ENCODE data around the gene HNRNPL. TPM values are rescaled to one million over a fixed set of nuclear protein-coding genes. Genes with fewer than 3 reads are reported as not detected.

Gene HNRNPL
- total RNA-seq, 1 experiment from 2014 or later, result 710 TPM

DNA sequence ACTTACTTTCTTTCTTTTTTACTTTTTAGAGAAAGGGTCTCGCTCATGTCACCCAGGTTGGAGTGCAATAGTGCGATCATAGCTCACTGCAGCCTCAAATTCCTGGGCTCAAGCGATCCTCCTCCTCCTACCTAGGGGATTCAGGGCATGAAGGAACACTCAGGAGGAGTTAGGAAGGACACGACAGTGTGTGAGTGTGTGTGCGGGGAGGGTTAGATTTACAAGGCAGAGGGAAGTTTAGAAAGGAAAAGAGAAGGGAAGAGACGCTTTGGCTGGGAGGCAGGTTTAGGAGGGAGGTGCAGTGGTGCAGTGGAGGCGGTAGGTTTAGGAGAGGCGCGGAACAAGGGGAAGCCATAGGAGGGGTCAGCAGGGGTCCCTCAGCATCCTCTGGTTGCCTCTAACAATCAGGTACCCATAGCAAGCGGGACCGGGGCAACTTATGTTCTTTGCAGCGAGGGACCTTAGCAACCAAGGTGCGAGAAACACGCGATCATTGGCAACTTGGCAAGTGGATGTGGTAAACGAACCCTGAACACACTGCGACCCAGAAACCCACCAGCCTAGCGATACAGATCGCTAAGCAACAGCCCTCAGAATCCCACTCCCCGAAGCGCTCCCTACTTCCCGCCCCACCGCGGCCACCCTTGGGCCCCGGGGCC, 49.1 kb upstream of the HNRNPL start:
- no peak overlapping the region for H3K56ac ChIP-seq (ENCODE audit: insufficient read length, low read depth, low read length)
- H2BK5ac ChIP-seq (ENCODE audit: insufficient read length, low read length), result no peak overlapping the region
- Mint-ChIP-seq H3K36me3 (ENCODE audit: insufficient read depth in 1 of 3, low read depth in 3 of 3) (peaks cover 0 to 5% (median 2%) of the 10 kb centered on the region in 3 experiments; a peak in 3 of 7 replicates), H3K4me3 (peak overlapping the region; percentile 81 to 86), H3K9me3 (peaks cover 0 to 3% of the 10 kb centered on the region in 2 experiments; a peak in 1 of 5 replicates), H3K27me3 (ENCODE audit: low read depth) (peaks cover 15% of the 10 kb centered on the region), H3K4me1 (peaks cover 15 to 18% of the 10 kb centered on the region in 2 experiments), H3K27ac (peak overlapping the region in 1 of 3 experiments; percentile 89; a peak in 2 of 7 replicates)
- no peak overlapping the region for H3K18ac ChIP-seq (ENCODE audit: insufficient read length, low read depth, low read length)
- H2AFZ ChIP-seq (ENCODE audit: low read length), result no peak overlapping the region
- no peaks in the 10 kb centered on the region for H3K23me2 ChIP-seq (ENCODE audit: insufficient read length, low read depth, low read length, poor library complexity, severe bottlenecking)
- H3K79me1 ChIP-seq (ENCODE audit: insufficient read depth, low read depth, low read length, poor library complexity, severe bottlenecking), result no peaks in the 10 kb centered on the region
- no peak overlapping the region for H2BK20ac ChIP-seq (ENCODE audit: low read depth, low read length, poor library complexity, severe bottlenecking)
- H3K23ac ChIP-seq (ENCODE audit: insufficient read length, low read depth, low read length), result no peak overlapping the region
- no peak overlapping the region for H4K5ac ChIP-seq (ENCODE audit: insufficient read length, low read depth, low read length)
- WGBS (ENCODE audit: extremely low coverage, insufficient read length, low lambda C conversion rate), result no CpG with 5 or more reads among the region's 25 CpGs
- H3K27me3 ChIP-seq (ENCODE audit: insufficient read depth, low read length), result no peaks in the 10 kb centered on the region
- peaks cover 2% of the 10 kb centered on the region; the same call in 1 of the 2 replicates for H3K4me1 ChIP-seq (ENCODE audit: insufficient read depth, low read length)
- no peak overlapping the region for H2AK5ac ChIP-seq (ENCODE audit: insufficient read length, low read length)
- no peak overlapping the region for H3K27ac ChIP-seq (ENCODE audit: insufficient read length, low read depth, low read length)
- H3K14ac ChIP-seq (ENCODE audit: insufficient read depth, low read length), result no peak overlapping the region
- H2BK15ac ChIP-seq (ENCODE audit: low read depth, low read length), result no peak overlapping the region
- no peak overlapping the region for H2BK12ac ChIP-seq (ENCODE audit: insufficient read length, low read depth, low read length)
- H3T11ph ChIP-seq (ENCODE audit: low read length), result no peak overlapping the region
- no peaks in the 10 kb centered on the region for H4K20me1 ChIP-seq (ENCODE audit: control insufficient read depth, insufficient read depth, insufficient read length)
- no peak overlapping the region for H3K9ac ChIP-seq (ENCODE audit: extremely low read depth, insufficient read length, low read length)
- H4K91ac ChIP-seq (ENCODE audit: insufficient read length, low read depth, low read length), result no peak overlapping the region
- H3K9me3 ChIP-seq (ENCODE audit: control insufficient read depth, low read depth, low read length), result no peaks in the 10 kb centered on the region
- TF ChIP-seq, protein P1, sequence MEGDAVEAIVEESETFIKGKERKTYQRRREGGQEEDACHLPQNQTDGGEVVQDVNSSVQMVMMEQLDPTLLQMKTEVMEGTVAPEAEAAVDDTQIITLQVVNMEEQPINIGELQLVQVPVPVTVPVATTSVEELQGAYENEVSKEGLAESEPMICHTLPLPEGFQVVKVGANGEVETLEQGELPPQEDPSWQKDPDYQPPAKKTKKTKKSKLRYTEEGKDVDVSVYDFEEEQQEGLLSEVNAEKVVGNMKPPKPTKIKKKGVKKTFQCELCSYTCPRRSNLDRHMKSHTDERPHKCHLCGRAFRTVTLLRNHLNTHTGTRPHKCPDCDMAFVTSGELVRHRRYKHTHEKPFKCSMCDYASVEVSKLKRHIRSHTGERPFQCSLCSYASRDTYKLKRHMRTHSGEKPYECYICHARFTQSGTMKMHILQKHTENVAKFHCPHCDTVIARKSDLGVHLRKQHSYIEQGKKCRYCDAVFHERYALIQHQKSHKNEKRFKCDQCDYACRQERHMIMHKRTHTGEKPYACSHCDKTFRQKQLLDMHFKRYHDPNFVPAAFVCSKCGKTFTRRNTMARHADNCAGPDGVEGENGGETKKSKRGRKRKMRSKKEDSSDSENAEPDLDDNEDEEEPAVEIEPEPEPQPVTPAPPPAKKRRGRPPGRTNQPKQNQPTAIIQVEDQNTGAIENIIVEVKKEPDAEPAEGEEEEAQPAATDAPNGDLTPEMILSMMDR (conservative IDR thresholded peaks at IDR 0.05), result no peak
- H3K79me2 ChIP-seq (ENCODE audit: insufficient read depth, low read length), result no peaks in the 10 kb centered on the region
- no peak overlapping the region for H4K8ac ChIP-seq (replicated peaks; ENCODE audit: insufficient read length, low read depth, low read length)
- H3K4ac ChIP-seq (ENCODE audit: low read depth, low read length), result no peak overlapping the region
- H2BK120ac ChIP-seq (ENCODE audit: low read depth, low read length, poor library complexity, severe bottlenecking), result no peak overlapping the region
- no peak for DNase-seq
- peak overlapping the region; percentile 68 for H3K4me2 ChIP-seq (ENCODE audit: insufficient read depth, insufficient read length, low read length)
